ENCODE data around the gene STX17.

STX17 gene

GRCh38 chr9:99921875-99922710 lies 15.6 kb downstream of the STX17 start:
- no peak for DNase-seq (ENCODE audit: extremely low read depth, low read depth)
- TF ChIP-seq CTCF (IDR thresholded peaks at IDR 0.05; ENCODE audit: low read depth, low read length, missing control alignments) = no peak
- H3K4me3 ChIP-seq (replicated peaks; ENCODE audit: low read depth, low read length) = no peak overlapping the region

DNA sequence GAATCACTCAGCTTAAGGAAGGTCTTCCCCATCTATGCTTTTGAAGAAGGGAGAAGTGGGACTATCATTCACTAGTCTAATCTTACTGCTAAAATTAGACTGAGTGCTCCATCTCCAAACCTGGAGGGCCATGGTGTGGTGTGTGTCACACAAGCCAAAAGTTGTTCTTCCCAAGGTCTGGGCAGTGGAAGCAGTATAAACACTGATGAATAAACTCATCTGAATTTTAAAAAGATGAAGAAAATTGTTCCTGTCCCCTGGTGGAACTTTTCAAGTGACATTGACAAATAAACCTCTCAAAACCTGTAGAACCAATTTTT lies 16.2 kb downstream of the STX17 start:
- DNase-seq (ENCODE audit: extremely low read depth, low read depth) = no peak
- H3K4me3 ChIP-seq (replicated peaks; ENCODE audit: low read depth, low read length) = no peak overlapping the region
- TF ChIP-seq CTCF (IDR thresholded peaks at IDR 0.05; ENCODE audit: low read depth, low read length, missing control alignments) = no peak

DNA sequence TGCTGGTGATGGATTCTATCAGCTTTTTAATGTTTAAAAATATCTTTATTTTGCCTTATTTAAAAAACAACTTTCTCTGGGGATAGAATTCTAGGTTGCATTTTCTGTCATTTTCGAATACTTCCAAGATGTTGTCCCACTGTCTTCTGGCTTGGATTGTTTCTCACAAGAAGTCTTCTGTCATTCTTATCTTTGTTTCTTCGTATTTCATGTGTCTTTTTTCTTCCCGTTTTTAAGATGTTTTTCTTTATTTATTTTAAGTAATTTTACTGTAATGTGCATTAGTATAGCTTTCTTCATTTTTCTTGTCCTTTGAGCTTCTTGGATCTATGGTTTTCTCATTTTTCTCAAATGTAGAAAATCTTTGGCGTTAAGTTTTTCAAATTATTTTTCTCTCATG lies 19.1 kb downstream of the STX17 start:
- no peak for DNase-seq (ENCODE audit: extremely low read depth, low read depth)
- TF ChIP-seq CTCF (IDR thresholded peaks at IDR 0.05; ENCODE audit: low read depth, low read length, missing control alignments) = no peak
- H3K4me3 ChIP-seq (replicated peaks; ENCODE audit: low read depth, low read length) = no peak overlapping the region

DNA sequence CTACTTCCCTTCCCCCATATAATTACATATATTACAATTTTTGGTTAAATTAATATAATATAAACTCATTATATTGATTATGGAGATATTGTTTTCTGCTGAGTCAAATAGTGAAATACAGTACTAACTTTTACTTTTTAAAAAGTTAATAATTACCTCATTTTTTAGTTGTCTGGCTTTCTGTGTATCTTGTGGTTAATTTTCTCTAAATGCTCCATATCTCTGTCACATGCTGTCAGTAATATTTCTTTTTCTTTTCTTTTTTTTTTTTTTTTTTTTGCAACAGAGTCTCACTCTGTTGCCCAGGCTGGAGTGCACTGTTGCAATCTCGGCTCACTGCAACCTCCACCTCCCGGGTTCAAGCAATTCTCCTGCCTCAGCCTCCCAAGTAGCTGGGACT lies 23.2 kb downstream of the STX17 start:
- TF ChIP-seq CTCF (IDR thresholded peaks at IDR 0.05; ENCODE audit: low read depth, low read length, missing control alignments) = no peak

DNA sequence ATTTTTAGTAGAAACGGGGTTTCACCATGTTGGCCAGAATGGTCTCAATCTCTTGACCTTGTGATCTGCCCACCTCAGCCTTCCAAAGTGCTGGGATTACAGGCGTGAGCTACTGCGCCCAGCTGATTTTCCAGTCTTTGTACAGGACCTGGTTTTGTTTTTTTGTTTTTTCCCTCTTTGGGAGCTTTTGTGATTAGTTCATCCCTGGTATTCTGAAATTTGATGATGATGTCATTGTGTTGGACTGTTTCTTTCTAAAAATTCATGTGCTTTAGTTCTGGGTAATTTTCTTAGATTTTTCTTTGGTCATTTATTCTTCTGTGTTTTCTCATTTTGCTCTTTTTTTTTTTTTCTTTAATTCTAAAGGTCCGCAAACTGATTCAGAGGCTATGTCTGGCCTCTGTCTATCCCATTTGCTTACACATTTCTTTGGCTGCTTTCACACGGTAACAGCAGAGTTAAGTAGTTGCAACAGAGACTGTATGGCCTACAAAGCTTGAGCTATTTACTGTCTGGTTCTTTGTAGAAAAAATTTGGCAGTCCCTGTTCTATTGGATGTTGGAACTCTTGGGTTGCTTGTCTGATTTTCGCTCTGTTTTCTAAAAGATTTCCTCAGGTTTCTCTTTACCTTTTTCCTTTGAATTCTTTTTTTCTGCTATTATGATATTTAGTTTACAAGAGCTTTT lies 24.8 kb downstream of the STX17 start:
- H3K4me3 ChIP-seq (replicated peaks; ENCODE audit: low read depth, low read length) = no peak overlapping the region
- no peak for TF ChIP-seq CTCF (IDR thresholded peaks at IDR 0.05; ENCODE audit: low read depth, low read length, missing control alignments)
- DNase-seq (ENCODE audit: extremely low read depth, low read depth) = no peak

More for the DNA sequence above, 23.2 kb downstream of the STX17 start:
- no peak overlapping the region for H3K4me3 ChIP-seq (replicated peaks; ENCODE audit: low read depth, low read length)
- DNase-seq (ENCODE audit: extremely low read depth, low read depth) = no peak

DNA sequence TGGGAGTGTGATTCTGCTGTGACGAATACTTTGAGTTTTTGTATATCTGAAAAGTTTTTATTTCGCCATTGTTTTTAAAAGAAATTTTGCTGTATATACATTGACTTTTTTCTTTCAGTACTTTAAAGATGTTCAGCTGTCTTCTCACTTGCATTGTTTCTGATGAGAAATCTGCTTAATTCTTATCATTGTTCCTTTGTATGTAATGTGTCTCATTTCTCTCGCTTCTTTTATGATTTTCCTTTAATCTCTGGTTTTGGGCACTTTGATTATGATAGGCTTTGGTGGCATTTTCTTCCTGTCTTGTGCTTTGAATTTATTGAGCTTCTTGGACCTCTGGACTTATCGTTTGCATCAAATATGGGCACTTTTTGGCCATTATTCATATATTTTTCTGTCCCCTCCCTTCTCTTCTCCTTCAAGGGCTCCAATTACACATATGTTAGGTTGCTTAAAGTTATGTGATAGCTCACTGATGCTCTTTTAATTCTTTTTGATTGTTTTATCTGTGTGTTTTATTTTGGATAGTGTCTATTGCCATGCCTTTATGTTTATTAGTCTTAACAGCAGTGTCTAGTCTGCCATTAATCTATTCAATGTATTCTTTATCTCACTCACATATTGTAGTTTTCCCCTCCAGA lies 30.6 kb downstream of the STX17 start:
- no peak for TF ChIP-seq CTCF (IDR thresholded peaks at IDR 0.05; ENCODE audit: low read depth, low read length, missing control alignments)
- DNase-seq (ENCODE audit: extremely low read depth, low read depth) = no peak
- no peak overlapping the region for H3K4me3 ChIP-seq (replicated peaks; ENCODE audit: low read depth, low read length)

Measured in HFF-Myc (cell line).